SU-DHL-6 (cell line): ENCODE data around the gene ESYT2.

Experiments
- H2AFZ ChIP-seq: fragments of 200-600 bp; sonication (generic); 2 replicates; pipeline ENCODE4 v1.6.1; 2014; ENCODE audit warnings: low read depth, mild to moderate bottlenecking, moderate library complexity, mixed read lengths, antibody characterized with exemption, low read length; ENCODE audit not compliant: severe bottlenecking
- H3F3A ChIP-seq: fragments of 200-600 bp; shearing (Covaris generic); 2 replicates; pipeline ENCODE4 v1.6.0; 2016; ENCODE audit warnings: antibody characterized with exemption, mild to moderate bottlenecking; ENCODE audit not compliant: insufficient read depth
- H3K27ac ChIP-seq: fragments of 200-600 bp; sonication (generic); 2 replicates; pipeline ENCODE4 v1.5.1; 2016; ENCODE audit warnings: low read depth, mild to moderate bottlenecking, low read length, moderate library complexity, mixed read lengths
- H3K27me3 ChIP-seq: fragments of 200-600 bp; sonication (generic), shearing (Covaris generic); 2 replicates; pipeline ENCODE4 v1.6.0; 2014; ENCODE audit warnings: mild to moderate bottlenecking, low read length
- H3K36me3 ChIP-seq: fragments of 200-600 bp; sonication (generic); 2 replicates; pipeline ENCODE4 v1.6.1; 2014; ENCODE audit warnings: mild to moderate bottlenecking, low read length, mixed read lengths
- H3K4me2 ChIP-seq: fragments of 300-600, 200-600 bp; shearing (Covaris generic), sonication (generic); 2 replicates; pipeline ENCODE4 v1.6.0; 2014; ENCODE audit warnings: low read length, low read depth, mild to moderate bottlenecking; ENCODE audit not compliant: poor library complexity, severe bottlenecking
- H3K4me3 ChIP-seq: fragments of 200-600 bp; sonication (generic); 2 replicates; pipeline ENCODE4 v1.5.1; 2014; ENCODE audit warnings: antibody characterized with exemption, low read length, mild to moderate bottlenecking, mixed read lengths; ENCODE audit not compliant: insufficient read depth, poor library complexity, severe bottlenecking
- H3K79me2 ChIP-seq: fragments of 200-600 bp; sonication (generic); 2 replicates; pipeline ENCODE4 v1.6.1; 2014; ENCODE audit warnings: mild to moderate bottlenecking, low read length, moderate library complexity; ENCODE audit not compliant: insufficient read depth
- H3K9ac ChIP-seq: fragments of 200-600 bp; sonication (generic); 2 replicates; pipeline ENCODE4 v1.7.0; 2014; ENCODE audit warnings: mild to moderate bottlenecking, low read length
- H3K9me2 ChIP-seq: fragments of 200-600 bp; sonication (generic); replicated peaks from 2 replicates; pipeline ENCODE4 v1.6.1; 2014; ENCODE audit warnings: low read length; ENCODE audit not compliant: insufficient read depth
- H3K9me3 ChIP-seq: fragments of 200-600 bp; sonication (generic); 2 replicates; pipeline ENCODE4 v1.6.1; 2014; ENCODE audit warnings: low read length, mixed read lengths; ENCODE audit not compliant: insufficient read depth
- H4K20me1 ChIP-seq: fragments of 200-600 bp; sonication (generic); 2 replicates; pipeline ENCODE4 v1.6.1; 2014; ENCODE audit warnings: low read depth, mild to moderate bottlenecking, antibody characterized with exemption, low read length, moderate library complexity, mixed read lengths
- EZH2phosphoT487 ChIP-seq: fragments of 200-600 bp; sonication (generic), shearing (Covaris generic); conservative IDR thresholded peaks from 2 replicates; pipeline ENCODE4 v1.6.1; 2018; ENCODE audit warnings: mild to moderate bottlenecking, antibody characterized with exemption, low read length, moderate library complexity, mixed read lengths
- TF ChIP-seq, protein P1 (sequence below): fragments of 200-600 bp; sonication (generic); IDR thresholded peaks from one replicate; pipeline ENCODE4 v1.5.1; 2017; ENCODE audit warnings: antibody characterized with exemption, mild to moderate bottlenecking, low read length, moderate library complexity; ENCODE audit not compliant: insufficient read depth, poor library complexity, severe bottlenecking

The ESYT2 gene

DNA sequence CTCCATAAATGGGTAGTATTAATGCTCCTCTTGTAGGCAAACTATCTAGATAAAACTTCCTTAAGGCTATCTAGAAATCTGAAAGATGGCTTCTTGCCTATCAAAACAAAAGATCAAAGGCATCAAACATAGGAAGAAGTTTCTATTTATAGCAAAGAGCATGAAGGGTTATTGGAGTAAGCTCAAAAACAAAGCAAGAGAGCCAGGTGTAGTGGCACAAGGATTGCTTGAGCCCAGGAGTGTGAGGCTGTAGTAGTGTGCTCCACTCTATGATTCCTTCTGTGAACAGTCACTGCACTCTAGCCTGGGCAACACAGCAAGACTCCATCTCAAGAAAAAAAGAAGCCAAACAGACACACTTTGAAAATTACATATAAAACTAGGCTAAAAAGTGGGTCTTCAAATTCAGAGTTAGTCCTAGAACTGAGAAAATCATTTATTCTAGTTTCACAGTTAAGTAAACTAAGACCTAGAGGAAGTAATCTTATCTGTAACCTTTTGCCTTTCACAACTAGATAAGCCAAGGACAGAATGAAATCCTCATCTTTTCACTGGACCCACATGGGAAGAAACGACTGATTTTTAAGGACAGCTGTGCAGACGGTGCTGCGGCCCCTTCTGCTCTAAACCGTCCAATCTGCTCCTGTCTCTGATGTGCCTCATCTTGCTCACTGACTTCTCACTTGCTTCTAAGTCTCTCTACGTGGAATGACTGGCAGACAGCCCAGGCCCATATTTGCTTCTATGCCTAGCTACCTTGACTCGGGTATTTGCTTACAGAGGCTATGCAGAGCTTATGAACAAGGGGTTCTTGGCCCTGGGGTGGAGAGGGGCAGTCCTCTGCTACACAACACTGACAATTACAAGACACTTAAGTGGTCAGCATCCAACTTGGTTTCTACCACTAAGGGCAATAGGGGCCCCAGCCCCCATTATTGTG, 50.0 kb downstream of the ESYT2 start:
- Histone ChIP-seq H3K4me2 (no peak overlapping the region), H4K20me1 (no peaks in the 10 kb centered on the region), H3K4me3 (no peak overlapping the region), H3K27ac (no peak overlapping the region), H3K79me2 (no peaks in the 10 kb centered on the region), H3K9me3 (no peaks in the 10 kb centered on the region), H3K36me3 (0 out of 2 replicates have a peak, but pooled peaks cover 3% of the 10 kb centered on the region), H3F3A (no peaks in the 10 kb centered on the region), H3K9me2 (no peaks in the 10 kb centered on the region), H3K9ac (no peak overlapping the region), H3K27me3 (no peaks in the 10 kb centered on the region), H2AFZ (no peak overlapping the region)
- TF ChIP-seq, protein P1, sequence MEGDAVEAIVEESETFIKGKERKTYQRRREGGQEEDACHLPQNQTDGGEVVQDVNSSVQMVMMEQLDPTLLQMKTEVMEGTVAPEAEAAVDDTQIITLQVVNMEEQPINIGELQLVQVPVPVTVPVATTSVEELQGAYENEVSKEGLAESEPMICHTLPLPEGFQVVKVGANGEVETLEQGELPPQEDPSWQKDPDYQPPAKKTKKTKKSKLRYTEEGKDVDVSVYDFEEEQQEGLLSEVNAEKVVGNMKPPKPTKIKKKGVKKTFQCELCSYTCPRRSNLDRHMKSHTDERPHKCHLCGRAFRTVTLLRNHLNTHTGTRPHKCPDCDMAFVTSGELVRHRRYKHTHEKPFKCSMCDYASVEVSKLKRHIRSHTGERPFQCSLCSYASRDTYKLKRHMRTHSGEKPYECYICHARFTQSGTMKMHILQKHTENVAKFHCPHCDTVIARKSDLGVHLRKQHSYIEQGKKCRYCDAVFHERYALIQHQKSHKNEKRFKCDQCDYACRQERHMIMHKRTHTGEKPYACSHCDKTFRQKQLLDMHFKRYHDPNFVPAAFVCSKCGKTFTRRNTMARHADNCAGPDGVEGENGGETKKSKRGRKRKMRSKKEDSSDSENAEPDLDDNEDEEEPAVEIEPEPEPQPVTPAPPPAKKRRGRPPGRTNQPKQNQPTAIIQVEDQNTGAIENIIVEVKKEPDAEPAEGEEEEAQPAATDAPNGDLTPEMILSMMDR: no peak
- TF ChIP-seq EZH2phosphoT487: no peak

DNA sequence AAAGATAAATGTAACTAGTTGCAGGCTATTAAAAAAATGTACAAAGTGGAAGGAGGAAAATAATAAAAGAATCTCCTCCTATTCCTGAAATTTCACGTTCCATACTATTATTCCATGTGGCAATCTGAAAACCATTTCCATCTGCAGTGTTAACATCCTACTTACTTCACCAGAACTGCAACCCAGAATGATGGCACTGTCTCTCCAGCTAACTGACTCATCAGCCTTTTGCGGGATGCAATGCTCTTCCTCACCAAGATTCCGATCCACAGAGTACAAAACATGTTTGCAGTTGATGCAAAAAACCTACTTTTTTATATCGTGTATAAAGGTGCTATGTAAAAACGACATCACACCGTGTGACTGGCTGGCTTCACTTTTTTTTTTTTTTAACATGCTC, 50.8 kb downstream of the ESYT2 start:
- Histone ChIP-seq H4K20me1 (no peaks in the 10 kb centered on the region), H3K27me3 (no peaks in the 10 kb centered on the region), H3K9me3 (no peaks in the 10 kb centered on the region), H3K9ac (no peak overlapping the region), H2AFZ (no peak overlapping the region), H3K4me3 (no peak overlapping the region), H3K36me3 (0 out of 2 replicates have a peak, but pooled peaks cover 3% of the 10 kb centered on the region), H3K4me2 (no peak overlapping the region), H3K79me2 (no peaks in the 10 kb centered on the region), H3K27ac (no peak overlapping the region), H3K9me2 (no peaks in the 10 kb centered on the region), H3F3A (no peaks in the 10 kb centered on the region)
- no peak for TF ChIP-seq EZH2phosphoT487
- TF ChIP-seq, protein P1: no peak

DNA sequence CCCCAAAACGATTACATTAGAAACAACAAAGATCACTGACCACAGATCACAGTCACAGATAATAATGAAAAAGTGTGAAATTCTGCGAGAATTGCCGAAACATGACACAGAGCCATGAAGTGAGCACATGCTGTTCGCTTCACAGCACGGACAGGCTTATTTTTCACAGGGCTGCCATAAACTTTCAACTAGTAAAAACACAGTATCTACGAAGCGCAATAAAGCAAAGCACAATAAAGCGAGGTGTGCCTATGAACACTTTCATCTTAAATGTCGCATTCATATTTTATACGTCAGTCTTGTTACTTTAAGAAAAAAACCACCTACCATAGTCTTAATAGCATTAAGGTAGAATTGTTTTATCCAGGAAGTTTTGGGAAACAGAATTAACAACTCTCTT, 51.5 kb downstream of the ESYT2 start:
- H3K79me2 ChIP-seq: no peaks in the 10 kb centered on the region

More for the DNA sequence above, 51.5 kb downstream of the ESYT2 start:
- Histone ChIP-seq H3F3A (no peaks in the 10 kb centered on the region), H3K27ac (no peak overlapping the region), H3K9me3 (no peaks in the 10 kb centered on the region), H3K27me3 (no peaks in the 10 kb centered on the region), H3K9me2 (no peaks in the 10 kb centered on the region), H3K9ac (no peak overlapping the region), H3K4me2 (no peak overlapping the region), H2AFZ (no peak overlapping the region), H3K4me3 (no peak overlapping the region), H4K20me1 (no peaks in the 10 kb centered on the region), H3K36me3 (0 out of 2 replicates have a peak, but pooled peaks cover 3% of the 10 kb centered on the region)
- TF ChIP-seq EZH2phosphoT487: no peak
- TF ChIP-seq, protein P1: no peak
